Activated T-cell treated with anti-CD3 and anti-CD28 coated beads, Interleukin-2, amount 50 U/mL, for 72 hours (primary cell): Measurements from ENCODE around the gene LRRC42. TPM values are rescaled to one million over a fixed set of nuclear protein-coding genes. Genes with fewer than 3 reads are reported as not detected.
A peak's percentile ranks its signal among the peaks of the same experiment; 100 is the strongest.

Experiments used
- ATAC-seq, 2 donors: fragments of 150-1000 bp; cut with Tn5 transposase; replicated peaks in 1 of 2; 2 replicates each; pipeline ENCODE4 v1.10.0; 2021; ENCODE audit warnings: moderate library complexity in 2 of 2, mild to moderate bottlenecking in 1 of 2
- DNase-seq, 2 donors: peaks; one replicate each; pipeline ENCODE4 v3.0.0; 2021 to 2022; ENCODE audit warnings: mixed read lengths in 1 of 2
- H3K27ac Mint-ChIP-seq: one replicate; pipeline ENCODE4 v1.8.0; 2022; ENCODE audit warnings: mild to moderate bottlenecking, moderate library complexity, mixed read lengths
- H3K27me3 Mint-ChIP-seq: one replicate; pipeline ENCODE4 v1.8.0; 2022; ENCODE audit warnings: low read depth, mixed read lengths
- H3K36me3 Mint-ChIP-seq, 2 donors: one replicate each; pipeline ENCODE4 v1.8.0; 2022; ENCODE audit warnings: mixed read lengths in 2 of 2, mild to moderate bottlenecking in 1 of 2; ENCODE audit not compliant: insufficient read depth in 2 of 2
- H3K4me1 Mint-ChIP-seq: one replicate; pipeline ENCODE4 v1.8.0; 2022; ENCODE audit warnings: low read depth, mixed read lengths
- H3K4me3 Mint-ChIP-seq, 2 donors: one replicate each; pipeline ENCODE4 v1.8.0; 2022; ENCODE audit warnings: mild to moderate bottlenecking in 2 of 2, mixed read lengths in 2 of 2, moderate library complexity in 2 of 2
- H3K9me3 Mint-ChIP-seq, 2 donors: one replicate each; pipeline ENCODE4 v1.8.0; 2022; ENCODE audit warnings: mixed read lengths in 2 of 2
- total RNA-seq, 2 donors: library from RNA; stranded (reverse); gene quantifications; one replicate each; pipeline ENCODE4 v1.2.3, GENCODE V29; 2022

LRRC42 gene, protein sequence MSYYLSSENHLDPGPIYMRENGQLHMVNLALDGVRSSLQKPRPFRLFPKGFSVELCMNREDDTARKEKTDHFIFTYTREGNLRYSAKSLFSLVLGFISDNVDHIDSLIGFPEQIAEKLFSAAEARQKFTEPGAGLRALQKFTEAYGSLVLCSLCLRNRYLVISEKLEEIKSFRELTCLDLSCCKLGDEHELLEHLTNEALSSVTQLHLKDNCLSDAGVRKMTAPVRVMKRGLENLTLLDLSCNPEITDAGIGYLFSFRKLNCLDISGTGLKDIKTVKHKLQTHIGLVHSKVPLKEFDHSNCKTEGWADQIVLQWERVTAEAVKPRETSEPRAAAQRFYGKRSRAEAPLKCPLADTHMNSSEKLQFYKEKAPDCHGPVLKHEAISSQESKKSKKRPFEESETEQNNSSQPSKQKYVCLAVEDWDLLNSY
- total RNA-seq: 10 to 100 TPM; 39.0 to 40.3 TPM

DNA sequence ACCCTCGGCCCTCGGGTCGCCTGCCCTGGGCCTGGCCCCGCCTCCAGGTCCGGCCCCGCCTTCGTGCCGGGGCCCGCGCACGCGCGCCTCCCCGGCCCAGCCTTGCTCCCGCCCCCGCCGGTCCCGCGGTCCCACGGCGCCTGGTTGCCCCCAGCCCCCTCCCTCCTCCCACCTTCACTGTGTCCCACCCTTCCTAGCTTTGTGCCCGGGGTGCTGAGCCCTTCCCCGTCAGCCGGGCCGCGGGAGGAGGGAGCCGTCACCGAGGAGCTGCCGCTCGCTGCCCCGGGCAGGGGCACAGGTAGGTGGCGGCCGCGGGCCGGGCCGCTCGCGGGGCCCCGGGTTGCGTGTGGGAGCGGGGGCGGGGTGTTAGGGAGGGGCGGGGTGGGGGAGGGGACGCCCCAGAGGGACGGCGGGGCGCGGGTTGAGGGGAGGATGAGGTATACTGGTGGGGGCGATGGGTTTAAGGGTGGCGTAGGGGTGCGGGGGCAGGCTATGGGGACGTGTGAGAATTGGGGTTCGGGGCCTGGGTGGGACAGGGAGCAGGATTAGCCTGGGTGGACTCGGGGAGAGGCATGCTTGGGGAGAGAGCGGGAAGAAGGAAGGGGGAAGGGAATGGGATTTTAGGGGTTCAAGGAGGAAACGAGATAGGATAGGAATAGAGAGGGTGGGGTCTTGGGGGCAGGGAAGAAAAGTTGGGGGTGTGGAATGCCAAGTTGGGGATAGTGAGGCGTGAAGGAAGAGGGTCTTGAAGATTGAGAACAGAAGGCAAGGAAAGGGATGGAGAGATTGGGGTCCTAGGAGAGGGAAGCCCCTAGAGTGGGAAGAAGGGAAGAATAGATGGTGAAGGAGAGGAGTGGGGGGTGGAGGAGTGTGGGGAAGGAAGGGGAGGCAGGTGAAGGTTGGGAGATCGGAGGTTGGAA is at the start of gene LRRC42:
LRRC42 (plus strand) TSS at position 99 of the 920 bp plus-strand sequence. CDS start 5,650 bp downstream, outside the sequence.
- peak; percentile 70 to 74 for ATAC-seq
- Mint-ChIP-seq H3K4me3 (peak within 1 kb of the TSS; percentile 95 to 99), H3K27ac (peak within 1 kb of the TSS; percentile 92), H3K9me3 (no peaks in the 10 kb centered on the region), H3K36me3 (peaks cover 3 to 11% of the 10 kb centered on the region in 2 donors), H3K27me3 (no peaks in the 10 kb centered on the region), H3K4me1 (peaks cover 57% of the 10 kb centered on the region)
- DNase-seq: peak; percentile 80 to 92

DNA sequence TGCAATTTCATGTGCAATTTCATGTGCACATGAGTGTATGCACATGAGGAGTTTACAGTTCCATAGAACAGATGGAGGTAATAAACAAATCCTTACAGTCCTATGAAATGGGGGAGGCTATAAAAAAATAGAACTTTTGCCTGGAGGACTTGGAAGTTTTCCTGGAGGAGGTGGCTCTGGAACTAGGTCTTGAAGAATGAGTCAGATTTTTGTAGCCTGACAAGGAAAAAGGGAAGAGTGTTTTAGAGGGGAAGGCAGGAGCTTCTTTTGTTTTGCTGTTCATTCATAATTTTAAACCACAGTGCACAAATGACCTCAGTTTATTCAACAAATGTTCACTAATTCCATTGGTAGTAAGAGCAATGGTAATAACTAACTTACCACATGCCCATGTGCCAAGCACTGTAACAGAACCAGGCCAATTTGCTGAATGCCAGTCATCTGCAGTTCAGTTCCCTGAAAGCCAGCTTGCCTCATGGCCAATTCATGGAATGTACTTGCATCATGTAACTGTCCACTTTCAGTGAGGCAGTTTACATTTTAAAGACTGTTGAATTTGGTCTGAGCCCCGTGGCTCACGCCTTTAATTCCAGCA is 49.4 kb upstream of the LRRC42 start:
- Mint-ChIP-seq H3K4me3 (no peak overlapping the region), H3K27me3 (peaks cover 12% of the 10 kb centered on the region), H3K9me3 (no peaks in the 10 kb centered on the region), H3K4me1 (peaks cover 34% of the 10 kb centered on the region), H3K36me3 (no peaks in the 10 kb centered on the region), H3K27ac (no peak overlapping the region)
- ATAC-seq (no peak), DNase-seq (no peak)

DNA sequence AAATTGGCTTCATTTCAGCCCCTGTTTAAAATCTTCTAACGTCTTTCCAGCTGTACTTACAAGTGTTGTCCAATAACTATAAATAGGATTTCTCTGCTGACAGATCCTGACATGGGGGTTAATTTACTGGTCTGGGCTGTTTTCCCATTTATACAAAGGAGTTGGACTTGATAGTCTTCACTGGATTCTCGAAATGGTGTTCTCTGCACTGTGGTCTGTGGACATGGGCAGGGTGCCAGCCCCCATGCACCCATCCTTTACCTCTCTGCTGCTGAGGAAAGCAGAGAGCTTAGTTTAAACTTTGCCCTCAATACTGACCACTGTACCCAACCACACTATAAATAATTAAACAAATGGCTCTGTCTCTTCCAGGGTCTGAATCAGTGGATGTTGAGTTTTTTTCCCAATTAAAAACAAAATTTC is 46.9 kb upstream of the LRRC42 start:
- H3K27me3 Mint-ChIP-seq: peaks cover 12% of the 10 kb centered on the region
- no peak for DNase-seq
- H3K27ac Mint-ChIP-seq: no peak overlapping the region
- no peaks in the 10 kb centered on the region for H3K9me3 Mint-ChIP-seq
- no peaks in the 10 kb centered on the region for H3K36me3 Mint-ChIP-seq
- H3K4me1 Mint-ChIP-seq: peaks cover 12% of the 10 kb centered on the region
- no peak overlapping the region for H3K4me3 Mint-ChIP-seq
- no peak for ATAC-seq

DNA sequence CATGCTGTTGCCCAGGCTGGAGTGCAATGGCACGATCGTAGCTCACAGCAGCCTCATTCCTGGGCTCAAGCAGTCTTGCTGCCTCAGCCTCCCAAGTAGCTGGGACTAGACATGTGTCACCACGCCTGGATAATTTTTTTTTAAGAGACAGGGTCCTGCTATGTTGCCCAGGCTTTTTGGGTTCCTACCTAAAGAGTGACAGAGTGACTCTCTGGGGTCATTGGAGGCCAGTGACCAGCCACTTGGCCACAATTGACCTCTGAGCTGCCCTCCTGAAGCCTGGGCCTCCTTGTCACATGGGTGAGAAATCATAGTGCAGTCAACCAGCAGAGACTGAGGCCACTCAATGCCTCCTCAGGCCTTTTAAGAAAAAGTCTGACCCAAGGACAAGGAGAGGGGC is 46.4 kb upstream of the LRRC42 start:
- DNase-seq (no peak), ATAC-seq (no peak)
- H3K36me3 Mint-ChIP-seq: no peaks in the 10 kb centered on the region
- peaks cover 11% of the 10 kb centered on the region for H3K4me1 Mint-ChIP-seq
- no peak overlapping the region for H3K27ac Mint-ChIP-seq
- H3K4me3 Mint-ChIP-seq: no peak overlapping the region
- no peaks in the 10 kb centered on the region for H3K9me3 Mint-ChIP-seq
- peaks cover 9% of the 10 kb centered on the region for H3K27me3 Mint-ChIP-seq

DNA sequence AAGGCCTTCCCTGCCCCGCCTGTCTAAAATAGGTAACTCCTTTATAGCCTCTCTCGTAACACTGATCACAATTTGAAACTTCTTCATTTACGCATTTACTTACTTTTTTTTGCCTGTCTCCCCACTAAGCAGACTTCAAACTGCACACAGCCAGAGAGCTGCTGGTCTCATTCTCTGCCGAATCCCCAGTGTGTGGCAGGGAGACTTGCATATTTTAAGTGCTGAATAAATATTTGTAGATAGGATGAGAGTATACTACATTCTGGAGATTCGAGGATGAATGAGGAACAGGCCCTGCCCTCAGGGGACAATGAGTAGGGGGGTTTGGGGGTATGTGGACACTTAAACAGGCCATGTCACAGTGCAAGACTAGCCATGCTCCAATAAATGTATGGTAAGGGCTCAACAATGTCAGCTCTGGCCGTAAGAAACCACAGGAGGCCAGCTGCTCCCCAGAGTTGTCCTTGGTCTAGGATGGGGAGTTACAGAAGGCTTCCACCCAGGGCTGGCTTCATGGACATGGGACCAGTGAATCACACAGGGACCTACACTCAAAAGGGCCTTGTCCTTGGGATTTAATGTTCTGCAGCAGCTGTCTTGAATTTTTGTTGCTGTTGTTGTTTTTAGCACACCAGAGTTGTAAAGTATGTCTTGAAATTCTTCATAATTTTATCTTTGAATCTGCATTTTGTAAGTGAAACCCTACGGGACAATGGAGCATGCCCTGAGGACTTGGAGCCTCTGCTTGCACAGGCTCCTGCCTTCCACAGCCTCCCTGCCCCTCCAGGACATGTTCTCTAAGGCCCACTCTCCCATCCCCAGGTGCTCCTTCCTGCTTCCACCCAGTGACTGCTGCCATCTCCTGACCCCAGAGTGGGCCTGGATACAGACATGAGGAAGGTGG is 43.7 kb upstream of the LRRC42 start:
- no peak for DNase-seq
- Mint-ChIP-seq H3K27ac (no peak overlapping the region), H3K27me3 (no peaks in the 10 kb centered on the region), H3K36me3 (no peaks in the 10 kb centered on the region), H3K4me3 (no peak overlapping the region), H3K9me3 (no peaks in the 10 kb centered on the region), H3K4me1 (peaks cover 11% of the 10 kb centered on the region)
- no peak for ATAC-seq

DNA sequence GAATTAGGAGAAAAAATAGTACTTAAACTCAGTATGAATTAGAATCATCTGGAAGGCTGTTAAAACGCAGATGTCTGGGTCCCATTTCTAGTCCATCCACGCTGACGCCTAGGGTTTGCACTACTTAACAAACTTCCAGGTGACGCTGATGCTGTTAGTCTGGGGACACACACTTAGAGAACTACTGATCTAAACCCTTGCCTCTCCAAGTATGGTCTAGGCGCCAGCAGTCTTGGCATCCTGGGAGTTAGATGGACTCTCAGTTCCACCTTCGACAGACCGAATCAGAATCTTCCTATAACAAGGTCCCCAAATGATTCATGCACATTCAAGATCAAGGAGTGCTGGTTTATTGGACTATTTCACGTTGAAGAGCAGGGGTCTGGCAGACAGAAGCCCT is 40.6 kb upstream of the LRRC42 start:
- Mint-ChIP-seq H3K27me3 (no peaks in the 10 kb centered on the region), H3K9me3 (no peaks in the 10 kb centered on the region), H3K36me3 (no peaks in the 10 kb centered on the region), H3K4me3 (no peak overlapping the region), H3K27ac (no peak overlapping the region), H3K4me1 (peaks cover 11% of the 10 kb centered on the region)
- DNase-seq: no peak
- no peak for ATAC-seq

DNA sequence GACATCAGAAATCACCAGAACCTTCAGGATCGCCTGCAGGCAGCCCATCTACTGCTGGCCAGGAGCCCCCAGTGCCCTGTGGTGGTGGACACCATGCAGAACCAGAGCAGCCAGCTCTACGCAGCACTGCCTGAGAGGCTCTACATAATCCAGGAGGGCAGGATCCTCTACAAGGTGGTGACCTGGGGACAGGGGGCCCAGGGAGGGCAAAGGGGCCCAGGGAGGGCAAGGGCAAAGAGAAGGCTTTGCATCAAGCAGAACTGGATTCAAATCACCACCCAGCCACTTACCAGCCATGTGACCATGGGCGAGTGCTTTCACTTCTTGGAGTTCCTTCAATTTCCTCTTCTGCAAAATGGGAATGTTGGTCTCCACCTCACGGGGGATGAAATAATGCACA is 40.0 kb upstream of the LRRC42 start:
- Mint-ChIP-seq H3K4me1 (peaks cover 5% of the 10 kb centered on the region), H3K9me3 (no peaks in the 10 kb centered on the region), H3K27ac (no peak overlapping the region), H3K4me3 (no peak overlapping the region), H3K27me3 (no peaks in the 10 kb centered on the region), H3K36me3 (no peaks in the 10 kb centered on the region)
- no peak for ATAC-seq
- DNase-seq: no peak

DNA sequence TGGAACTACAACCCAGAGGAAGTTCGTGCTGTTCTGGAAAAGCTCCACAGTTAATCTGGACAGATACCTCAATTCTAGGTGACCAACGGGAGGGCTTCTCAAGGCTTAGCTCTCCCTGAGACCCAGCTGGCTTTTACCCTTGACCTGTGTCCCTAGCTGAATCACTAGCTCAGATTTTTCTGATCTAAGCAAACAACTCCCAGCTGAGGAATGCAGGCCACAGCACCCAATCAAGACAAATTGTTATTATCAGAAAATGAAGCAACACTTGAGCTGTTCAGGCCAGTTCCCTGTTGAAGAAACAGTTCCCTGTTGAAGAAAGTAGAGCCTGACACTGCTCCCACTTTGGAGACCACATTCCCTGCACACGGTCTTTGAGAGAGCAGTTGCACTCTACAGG is 36.2 kb upstream of the LRRC42 start:
- ATAC-seq: no peak
- Mint-ChIP-seq H3K27me3 (no peaks in the 10 kb centered on the region), H3K27ac (no peak overlapping the region), H3K36me3 (no peaks in the 10 kb centered on the region), H3K4me1 (no peaks in the 10 kb centered on the region), H3K9me3 (no peaks in the 10 kb centered on the region), H3K4me3 (no peak overlapping the region)
- no peak for DNase-seq

DNA sequence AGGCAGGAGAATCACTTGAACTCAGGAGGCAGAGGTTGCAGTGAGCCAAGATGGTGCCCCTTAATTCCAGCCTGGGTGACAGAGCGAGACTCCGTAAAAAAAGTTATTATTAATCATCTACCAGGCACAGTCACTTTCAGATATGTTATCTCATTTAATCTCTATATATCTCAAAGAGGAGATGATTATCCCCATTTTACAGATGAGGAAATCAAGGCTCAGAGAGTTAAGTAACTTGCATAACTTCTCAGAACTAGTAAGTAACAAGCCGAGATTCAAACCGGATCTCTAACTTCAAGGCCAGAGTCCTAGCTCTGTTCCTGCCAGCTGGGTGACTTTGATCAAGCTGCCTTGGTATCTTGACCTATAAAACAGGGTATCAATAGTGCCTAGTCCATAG is 34.7 kb upstream of the LRRC42 start:
- DNase-seq (no peak), ATAC-seq (no peak)
- no peaks in the 10 kb centered on the region for H3K9me3 Mint-ChIP-seq
- no peaks in the 10 kb centered on the region for H3K36me3 Mint-ChIP-seq
- H3K27ac Mint-ChIP-seq: no peak overlapping the region
- H3K4me1 Mint-ChIP-seq: peaks cover 11% of the 10 kb centered on the region
- H3K27me3 Mint-ChIP-seq: no peaks in the 10 kb centered on the region
- no peak overlapping the region for H3K4me3 Mint-ChIP-seq

DNA sequence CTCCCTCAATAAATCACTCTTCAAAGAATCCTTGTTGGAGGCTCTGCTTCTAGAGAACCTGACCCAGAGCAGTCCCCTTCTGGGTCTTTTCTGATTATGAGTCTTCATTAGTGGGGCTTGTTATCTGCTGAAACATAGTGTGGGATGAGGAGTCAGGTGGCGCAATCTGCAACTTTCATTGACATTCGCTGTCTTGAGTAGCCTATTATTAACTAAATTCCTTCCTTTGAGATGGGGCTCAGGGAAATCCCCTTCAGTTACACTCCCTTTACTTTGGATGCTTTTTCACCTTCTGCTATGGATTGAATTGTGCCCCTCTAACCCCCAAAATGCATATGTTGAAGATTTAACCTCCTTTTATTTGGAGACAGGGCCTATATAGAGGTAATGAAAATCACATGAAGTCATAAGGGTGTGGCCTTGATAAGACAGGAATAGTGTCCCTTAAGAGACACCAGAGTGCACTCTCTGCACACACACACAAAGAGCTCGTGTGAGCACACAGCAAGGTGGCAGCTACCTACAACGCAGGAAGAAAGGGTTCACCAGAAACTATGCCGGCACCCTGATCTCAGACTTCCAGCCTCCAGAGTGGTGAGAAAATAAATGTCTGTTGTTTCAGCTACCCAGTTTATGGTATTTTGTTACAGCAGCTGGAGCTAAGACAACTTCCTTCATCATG is 32.7 kb upstream of the LRRC42 start:
- Mint-ChIP-seq H3K27ac (no peak overlapping the region), H3K27me3 (no peaks in the 10 kb centered on the region), H3K9me3 (no peaks in the 10 kb centered on the region), H3K4me3 (no peak overlapping the region), H3K4me1 (peaks cover 20% of the 10 kb centered on the region), H3K36me3 (no peaks in the 10 kb centered on the region)
- ATAC-seq: no peak
- no peak for DNase-seq

DNA sequence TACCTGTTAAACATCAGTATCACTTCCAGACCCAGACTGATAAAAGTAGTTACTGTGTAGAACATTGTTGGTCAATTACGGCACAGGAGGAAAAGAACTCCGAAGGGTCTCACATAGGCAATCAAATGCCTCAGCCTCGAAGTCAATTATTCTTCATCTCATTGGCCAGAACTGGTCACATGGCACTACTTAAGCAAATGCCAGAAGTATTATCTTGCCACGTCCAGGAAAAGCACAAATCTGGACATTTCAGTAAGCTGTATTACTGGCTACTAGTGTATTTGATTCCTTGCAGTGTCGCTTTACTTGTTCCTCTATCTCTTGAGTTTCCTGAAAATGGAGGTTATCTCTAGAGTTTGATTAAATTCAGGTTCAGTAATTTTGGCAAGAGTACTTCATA is 27.8 kb upstream of the LRRC42 start:
- ATAC-seq (no peak), DNase-seq (no peak)
- no peak overlapping the region for H3K27ac Mint-ChIP-seq
- no peak overlapping the region for H3K4me3 Mint-ChIP-seq
- peaks cover 0 to 13% of the 10 kb centered on the region in 2 donors for H3K36me3 Mint-ChIP-seq
- H3K27me3 Mint-ChIP-seq: no peaks in the 10 kb centered on the region
- no peaks in the 10 kb centered on the region for H3K9me3 Mint-ChIP-seq
- peaks cover 39% of the 10 kb centered on the region for H3K4me1 Mint-ChIP-seq

DNA sequence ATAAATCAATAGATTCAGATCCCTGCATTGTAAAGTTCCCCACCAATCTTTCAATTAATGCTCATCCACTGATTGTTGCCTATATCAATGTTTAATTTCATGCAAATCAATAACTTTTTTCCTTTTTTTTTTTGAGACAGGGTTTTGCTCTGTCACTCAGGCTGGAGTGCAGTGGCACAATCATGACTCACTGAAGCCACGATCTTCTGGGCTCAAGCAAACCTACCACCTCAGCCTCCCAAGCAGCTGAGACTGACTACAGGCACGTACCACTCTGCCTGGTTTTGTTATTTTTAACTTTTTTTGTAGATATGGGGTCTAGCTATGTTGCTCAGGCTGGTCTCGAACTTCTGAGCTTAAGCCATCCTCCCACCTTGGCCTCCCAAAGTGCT is 26.5 kb upstream of the LRRC42 start:
- ATAC-seq: peak; percentile 88 to 92
- Mint-ChIP-seq H3K4me3 (peak overlapping the region; percentile 63 to 64), H3K4me1 (peaks cover 39% of the 10 kb centered on the region), H3K36me3 (peaks cover 0 to 13% of the 10 kb centered on the region in 2 donors), H3K9me3 (no peaks in the 10 kb centered on the region), H3K27ac (peak overlapping the region; percentile 92), H3K27me3 (no peaks in the 10 kb centered on the region)
- DNase-seq: peak in 1 of 2 donors; percentile 44
